SK-N-MC (cell line): Measurements from ENCODE around the gene PAIP2.
A peak's percentile ranks its signal among the peaks of the same experiment; 100 is the strongest.
"Not testable (repeated sequence)": the region's sequence is repeated elsewhere in the genome, so short reads cannot be mapped to it uniquely, and the experiment has no call there.

Experiments
- DNase-seq: peaks from one replicate; pipeline ENCODE4 v3.0.0-alpha.2; 2011; ENCODE audit warnings: low read depth, low spot score
- H3K27ac ChIP-seq: fragments of 200-600 bp; sonication (generic); 2 replicates; pipeline ENCODE4 v1.5.1; 2016; ENCODE audit warnings: mixed run types
- H3K36me3 ChIP-seq: fragments of 200-600 bp; sonication (generic); 2 replicates; pipeline ENCODE4 v1.6.1; 2017; ENCODE audit warnings: antibody characterized with exemption, low read length, mixed read lengths; ENCODE audit not compliant: insufficient read depth
- H3K4me3 ChIP-seq: fragments of 200-600 bp; sonication (generic); 2 replicates; pipeline ENCODE4 v1.5.1; 2016
- H3K9ac ChIP-seq: fragments of 200-600 bp; sonication (generic); 2 replicates; pipeline ENCODE4 v1.8.0; 2017; ENCODE audit warnings: mixed run types, mixed read lengths; ENCODE audit not compliant: insufficient read length
- H3K9me3 ChIP-seq: fragments of 200-600 bp; sonication (generic); 2 replicates; pipeline ENCODE4 v1.6.1; 2017; ENCODE audit warnings: low read depth, mild to moderate bottlenecking, antibody characterized with exemption, low read length, moderate library complexity, mixed read lengths
- EZH2 ChIP-seq: fragments of 200-600 bp; sonication (generic); IDR thresholded peaks from one replicate; pipeline ENCODE4 v1.6.1; 2017; ENCODE audit warnings: antibody characterized with exemption
- FOXP2 ChIP-seq: optimal IDR thresholded peaks from 2 replicates; pipeline ENCODE3; 2011; ENCODE audit warnings: mild to moderate bottlenecking, moderate library complexity; ENCODE audit not compliant: insufficient read depth; ENCODE audit errors: extremely low read length, control extremely low read depth
- POLR2AphosphoS5 ChIP-seq: IDR thresholded peaks from 2 replicates; pipeline ENCODE4 v1.6.1; 2012; ENCODE audit warnings: mild to moderate bottlenecking, low read depth, low read length, borderline replicate concordance

PAIP2 gene

DNA sequence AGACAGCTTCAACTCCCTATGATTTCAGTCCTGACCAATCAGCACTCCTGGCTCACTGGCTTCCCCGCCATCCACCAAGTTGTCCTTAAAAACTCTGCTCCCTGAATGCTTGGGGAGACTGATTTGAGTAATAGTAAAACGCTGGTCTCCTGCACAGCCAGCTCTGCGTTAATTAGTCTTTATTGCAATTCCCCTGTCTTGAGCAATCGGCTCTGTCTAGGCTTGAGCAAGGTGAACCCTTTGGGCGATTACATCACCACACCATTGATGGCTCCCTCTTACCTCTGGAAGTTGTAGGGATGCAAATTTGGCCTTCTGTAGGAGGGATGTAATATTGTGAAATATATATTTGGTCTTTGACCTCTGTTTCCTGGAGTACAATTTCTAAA, 44.4 kb downstream of the PAIP2 start:
- Histone ChIP-seq H3K9me3 (no peaks in the 10 kb centered on the region), H3K27ac (no peak overlapping the region), H3K4me3 (no peak overlapping the region), H3K36me3 (no peaks in the 10 kb centered on the region), H3K9ac (no peak overlapping the region)
- TF ChIP-seq FOXP2 (no peak), POLR2AphosphoS5 (no peak), EZH2 (no peak)
- no peak for DNase-seq

DNA sequence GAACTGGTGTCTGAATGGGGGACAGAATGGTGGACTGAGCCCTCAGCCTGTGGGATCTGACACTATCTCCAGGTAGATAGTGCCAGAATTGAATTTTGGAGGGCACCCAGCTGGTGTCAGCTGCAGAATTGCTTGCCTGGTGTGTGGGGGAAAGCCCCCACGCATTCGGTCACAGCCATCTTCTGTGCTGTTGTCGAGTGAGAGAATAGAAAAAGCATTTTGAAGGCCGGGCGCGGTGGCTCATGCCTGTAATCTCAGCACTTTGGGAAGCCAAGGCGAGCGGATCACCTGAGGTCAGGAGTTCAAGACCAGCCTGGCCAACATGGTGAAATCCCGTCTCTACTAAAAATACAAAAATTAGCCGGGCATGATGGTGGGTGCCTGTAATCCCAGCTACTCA, 45.3 kb downstream of the PAIP2 start:
- not testable (repeated sequence) for H3K9ac ChIP-seq, DNase-seq, H3K36me3 ChIP-seq, H3K4me3 ChIP-seq, H3K9me3 ChIP-seq, H3K27ac ChIP-seq

- Histone ChIP-seq H3K36me3 (no peaks in the 10 kb centered on the region), H3K9me3 (no peaks in the 10 kb centered on the region), H3K4me3 (no peak overlapping the region), H3K9ac (no peak overlapping the region), H3K27ac (no peak overlapping the region)
- no peak for DNase-seq
- no peak for TF ChIP-seq EZH2
- no peak for TF ChIP-seq POLR2AphosphoS5
- no peak for TF ChIP-seq FOXP2
Measured at GRCh38 chr5:139387611-139388197, 46.0 kb downstream of the PAIP2 start.

DNA sequence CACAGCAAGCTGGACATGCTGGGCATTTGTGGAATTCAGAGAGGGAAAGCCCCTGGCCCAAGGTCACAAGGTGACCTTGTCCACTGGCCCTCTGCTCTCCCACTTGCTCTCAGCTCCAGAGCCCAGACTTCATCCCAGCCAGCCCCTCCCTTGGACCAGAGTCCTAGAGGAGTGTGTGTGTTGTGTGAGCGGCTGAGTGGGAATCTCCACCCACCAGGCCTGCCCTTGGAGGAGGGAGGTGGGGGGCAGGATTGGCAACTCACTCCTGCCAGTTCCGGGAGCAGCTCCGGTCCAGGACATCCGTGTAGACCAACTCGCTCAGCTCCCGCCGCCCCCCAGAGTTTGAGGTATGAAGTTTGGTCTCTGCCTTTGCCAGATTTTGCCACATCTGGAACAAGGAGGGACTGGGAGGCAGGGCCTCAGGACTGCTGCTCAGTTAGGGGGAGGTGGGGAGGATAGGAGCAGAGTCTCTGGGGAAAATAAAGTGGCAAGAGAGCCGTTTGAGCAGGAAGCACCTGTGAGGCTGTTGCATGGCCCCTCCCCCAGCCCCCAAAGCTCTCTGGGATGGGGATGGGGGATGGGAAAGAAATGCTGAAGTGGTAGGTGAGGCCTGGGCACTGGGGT, 46.7 kb downstream of the PAIP2 start:
- no peak for DNase-seq
- TF ChIP-seq FOXP2 (no peak), EZH2 (no peak), POLR2AphosphoS5 (no peak)
- Histone ChIP-seq H3K4me3 (no peak overlapping the region), H3K9me3 (no peaks in the 10 kb centered on the region), H3K36me3 (no peaks in the 10 kb centered on the region), H3K9ac (no peak overlapping the region), H3K27ac (no peak overlapping the region)

- H3K27ac ChIP-seq: no peak within 1 kb of the TSS
- no peak within 1 kb of the TSS for H3K9ac ChIP-seq
- no peak within 1 kb of the TSS for H3K4me3 ChIP-seq
- TF ChIP-seq FOXP2 (no peak), EZH2 (no peak)
- DNase-seq: no peak
- no peaks in the 10 kb centered on the region for H3K36me3 ChIP-seq
- H3K9me3 ChIP-seq: no peaks in the 10 kb centered on the region
Measured at GRCh38 chr5:139389701-139390638, 48.3 kb downstream of the PAIP2 start, which contains the start of gene MZB1. MZB1 (minus strand) TSS chr5:139389913; CDS start chr5:139389856, 57 bp downstream.

DNA sequence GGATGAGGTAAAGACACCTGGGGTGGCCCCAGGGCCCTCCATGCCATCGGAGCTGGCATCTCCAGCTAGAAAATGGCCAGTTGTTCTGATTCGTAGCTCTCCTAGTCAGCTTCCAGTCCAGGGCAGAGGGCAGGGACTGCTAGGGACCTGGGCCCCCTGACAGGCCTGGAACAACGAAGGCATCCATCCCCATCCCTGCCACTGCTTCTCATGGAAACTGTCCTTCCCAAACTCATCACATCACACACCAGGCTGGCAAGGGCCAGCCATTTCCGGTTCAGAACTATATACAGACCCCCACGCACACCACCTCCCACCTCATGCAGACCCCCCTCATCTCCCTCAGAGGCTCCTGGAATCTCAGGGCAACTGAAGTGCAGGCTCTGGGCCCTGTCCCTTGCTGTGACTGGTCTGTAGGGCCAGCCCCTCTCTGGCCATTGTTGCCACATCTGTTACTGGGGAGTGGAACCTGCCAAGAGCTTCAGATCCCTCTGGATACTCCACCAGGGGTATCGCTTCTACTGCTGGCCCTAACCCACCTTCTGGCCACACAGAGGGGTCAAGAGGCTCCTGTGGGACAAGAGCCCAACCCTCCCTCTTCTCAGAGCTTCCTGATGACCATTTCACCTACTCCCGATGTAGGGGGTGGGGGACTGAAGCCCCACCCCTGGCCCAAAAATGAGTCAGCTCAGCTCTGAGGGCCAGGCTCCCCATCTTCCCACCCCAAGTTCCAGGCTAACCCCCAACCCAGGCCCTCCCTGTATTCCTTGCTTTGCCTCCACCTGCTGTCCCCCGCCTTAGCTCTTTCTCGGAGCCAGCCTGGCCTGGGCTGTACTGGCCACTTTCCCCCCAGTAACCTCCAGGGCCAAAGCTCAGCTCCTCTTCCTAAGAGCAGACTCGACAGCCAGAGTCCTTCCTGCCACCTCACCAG, 49.2 kb downstream of the PAIP2 start:
- Histone ChIP-seq H3K27ac (no peak overlapping the region), H3K9me3 (no peaks in the 10 kb centered on the region), H3K4me3 (no peak overlapping the region), H3K36me3 (no peaks in the 10 kb centered on the region), H3K9ac (no peak overlapping the region)
- TF ChIP-seq EZH2 (no peak), FOXP2 (no peak), POLR2AphosphoS5 (no peak)
- DNase-seq: no peak

DNA sequence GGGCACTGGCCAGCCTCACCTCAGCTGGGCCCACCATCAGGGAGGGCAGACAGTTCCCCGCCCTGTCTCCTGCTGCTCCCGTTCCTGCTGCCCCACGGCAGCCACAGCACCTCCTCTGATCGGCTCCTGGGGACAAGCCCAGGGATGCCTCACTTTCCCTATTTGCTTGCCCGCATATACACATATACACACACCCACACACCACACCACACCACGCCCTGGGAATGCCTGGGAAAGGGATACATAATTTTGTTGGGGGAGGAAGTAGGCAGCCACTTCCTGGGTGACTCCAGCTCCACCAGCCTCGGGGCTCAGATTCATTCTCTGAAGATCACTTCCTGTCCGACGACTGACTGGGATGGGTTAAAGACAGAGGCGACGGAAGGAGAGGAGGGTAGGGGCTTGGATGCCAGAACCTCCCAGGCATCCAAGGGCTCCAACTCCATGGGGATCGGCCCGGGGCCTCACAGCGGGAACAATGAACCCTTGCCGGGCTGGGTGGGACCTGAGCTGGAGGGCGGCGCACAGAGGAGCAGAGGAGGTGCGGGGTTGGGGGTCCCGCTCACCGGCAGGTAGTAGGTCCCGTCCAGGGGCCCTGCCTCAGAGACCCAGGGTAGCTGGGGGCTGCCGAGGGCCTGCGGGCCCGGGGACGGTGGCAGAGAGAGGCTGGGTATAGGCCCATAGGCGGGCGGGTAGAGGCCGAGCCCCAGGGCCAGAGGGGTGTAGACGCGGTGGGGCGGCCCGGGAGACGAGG, 50.1 kb downstream of the PAIP2 start:
- Histone ChIP-seq H3K9me3 (no peaks in the 10 kb centered on the region), H3K4me3 (peak overlapping the region; percentile 83), H3K27ac (no peak overlapping the region), H3K36me3 (no peaks in the 10 kb centered on the region), H3K9ac (no peak overlapping the region)
- no peak for DNase-seq
- TF ChIP-seq POLR2AphosphoS5: no peak
- TF ChIP-seq FOXP2: no peak
- TF ChIP-seq EZH2: no peak
